Myocyte (in vitro differentiated cells): ENCODE results near the gene LMTK2. TPM values are rescaled to one million over a fixed set of nuclear protein-coding genes. Genes with fewer than 3 reads are reported as not detected.

Experiments
- DNase-seq: peaks from one replicate; pipeline ENCODE4 v3.0.0-alpha.2; 2012; ENCODE audit warnings: low read depth
- total RNA-seq: library from RNA; depleted of rRNA; stranded (reverse); fragments of >200 nt; gene quantifications from 2 replicates; pipeline ENCODE4 v1.2.3, GENCODE V29; 2014

The LMTK2 gene
- total RNA-seq, 1 donor from 2014 or later: 7.1 TPM

DNA sequence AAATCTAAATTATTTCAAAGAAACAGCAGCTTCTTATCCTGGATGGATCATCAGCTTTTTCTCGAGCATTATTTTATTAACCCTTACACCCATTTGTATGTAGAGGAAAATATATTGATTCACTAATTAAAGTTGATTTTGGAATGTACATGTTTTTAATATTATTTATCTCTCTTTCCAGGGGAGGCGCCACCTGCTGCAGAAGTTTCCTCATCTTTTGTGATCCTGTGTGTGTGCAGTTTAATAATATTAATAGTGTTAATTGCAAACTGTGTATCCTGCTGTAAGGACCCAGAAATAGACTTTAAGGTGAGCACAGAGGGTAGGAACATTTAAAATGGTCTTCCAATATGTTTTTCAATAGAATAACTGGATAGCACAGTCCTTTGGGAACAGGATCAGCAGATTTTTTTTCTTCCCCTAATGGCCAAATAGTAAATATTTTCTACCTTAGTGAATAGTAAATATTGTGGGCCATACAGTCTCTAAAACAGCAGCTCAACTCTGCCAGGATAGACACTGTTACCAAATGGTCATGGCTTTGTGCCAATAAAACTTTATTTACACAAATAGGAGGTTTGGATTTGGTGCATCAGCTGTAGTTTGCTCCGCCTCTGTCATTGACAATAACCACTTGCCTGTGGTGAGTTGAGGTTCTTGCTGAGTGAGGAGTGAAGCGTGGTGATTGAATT is 30.6 kb downstream of the LMTK2 start:
- no peak for DNase-seq

DNA sequence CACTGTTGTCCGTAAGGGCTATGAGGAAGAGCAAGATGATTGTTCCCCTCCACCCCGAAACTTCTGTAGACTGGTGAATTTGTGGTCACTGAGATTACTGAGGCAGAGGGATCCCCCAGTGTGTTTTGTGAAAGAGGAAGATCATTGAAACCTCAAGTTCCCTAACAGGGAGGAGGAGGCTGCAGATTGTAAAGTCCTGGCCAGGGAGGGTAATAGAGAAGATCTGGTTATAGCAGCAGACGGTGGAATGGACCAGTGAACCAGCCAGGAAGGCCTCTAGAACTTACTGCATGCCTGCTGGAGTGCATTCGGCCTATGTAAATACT is 31.1 kb downstream of the LMTK2 start:
- no peak for DNase-seq

DNA sequence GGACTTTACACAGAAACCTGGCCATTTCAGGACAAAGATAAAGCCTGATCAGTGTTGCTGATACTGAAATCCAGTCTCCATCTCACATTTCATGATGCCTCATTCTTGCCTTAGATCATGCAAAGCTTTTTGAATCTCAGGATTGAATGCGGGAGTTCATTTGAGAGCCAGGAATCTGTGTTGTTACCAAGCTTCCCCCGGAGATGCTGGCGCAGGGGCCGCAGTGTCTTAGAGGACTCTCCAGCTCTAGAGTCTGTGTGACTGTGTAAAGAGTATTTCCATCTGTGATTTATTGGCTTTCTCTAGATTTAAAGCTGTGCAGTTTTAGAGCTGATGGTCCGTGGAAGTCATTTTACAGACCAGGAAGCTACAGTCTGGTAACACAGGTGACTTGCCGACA is 32.0 kb downstream of the LMTK2 start:
- DNase-seq: no peak

DNA sequence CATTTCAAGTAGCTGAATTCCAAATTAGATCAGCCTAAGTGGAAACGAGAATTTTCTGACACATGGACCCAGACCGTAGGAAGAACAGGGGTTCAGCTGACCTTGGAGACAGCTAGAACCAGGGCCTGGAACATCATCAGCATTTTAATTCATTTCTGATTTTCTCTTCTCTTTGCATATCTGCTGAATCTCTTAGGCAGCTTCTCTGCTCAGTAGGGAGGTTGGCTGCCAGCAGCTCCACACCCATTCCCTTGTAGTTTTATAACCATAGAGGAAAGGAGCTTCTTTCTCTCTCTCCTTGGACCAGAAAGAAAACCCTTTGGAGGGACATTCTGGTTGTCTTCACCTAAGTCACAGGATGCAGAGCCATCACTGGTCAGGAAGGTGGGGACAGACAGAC is 36.0 kb downstream of the LMTK2 start:
- DNase-seq: no peak

DNA sequence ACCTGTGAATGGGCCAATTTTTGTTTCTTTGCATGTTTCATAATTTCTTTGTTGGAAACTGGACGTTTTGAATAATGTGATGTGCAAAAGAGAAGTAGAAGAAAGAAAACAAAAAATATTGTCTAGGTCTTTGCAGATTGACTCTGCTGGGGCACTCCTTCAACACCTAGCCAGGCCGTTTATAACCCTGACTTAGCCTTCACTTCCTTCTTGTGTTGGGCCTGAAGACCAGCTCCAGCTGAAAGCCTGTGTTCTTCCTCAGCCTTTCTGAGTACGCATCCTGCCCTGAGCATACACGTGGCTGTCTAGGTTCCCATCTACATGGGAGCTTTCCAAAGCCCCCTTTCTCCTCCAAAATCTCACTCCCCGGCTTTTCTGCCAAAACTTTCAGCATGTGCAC is 41.9 kb downstream of the LMTK2 start:
- DNase-seq: no peak

DNA sequence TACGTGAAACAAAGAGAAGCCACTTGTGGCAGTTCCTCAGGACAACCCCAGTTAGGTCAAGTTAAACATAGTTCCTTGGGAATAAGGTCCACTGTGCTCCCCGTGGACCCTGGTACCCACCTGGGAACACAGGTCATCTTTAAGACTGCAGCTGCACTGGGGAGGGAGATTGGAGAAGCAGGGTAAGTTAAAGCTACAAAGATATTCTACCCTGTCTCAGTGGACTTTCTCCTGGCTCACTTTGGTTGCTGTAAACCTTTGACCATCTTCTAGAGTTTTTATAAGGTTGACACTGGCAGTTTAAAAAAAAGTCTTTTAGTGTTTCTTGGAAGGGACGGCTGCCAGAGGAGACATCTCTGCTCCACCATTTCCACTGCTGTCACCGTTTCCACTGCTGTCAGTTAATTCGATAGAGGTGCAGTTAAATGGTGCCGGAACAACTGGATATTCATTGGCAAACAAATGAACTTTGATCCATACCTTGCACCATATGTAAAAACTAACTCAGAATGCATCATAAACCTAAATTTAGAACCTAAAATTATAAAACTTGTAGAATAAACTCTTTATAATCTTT is 42.5 kb downstream of the LMTK2 start:
- DNase-seq: no peak

DNA sequence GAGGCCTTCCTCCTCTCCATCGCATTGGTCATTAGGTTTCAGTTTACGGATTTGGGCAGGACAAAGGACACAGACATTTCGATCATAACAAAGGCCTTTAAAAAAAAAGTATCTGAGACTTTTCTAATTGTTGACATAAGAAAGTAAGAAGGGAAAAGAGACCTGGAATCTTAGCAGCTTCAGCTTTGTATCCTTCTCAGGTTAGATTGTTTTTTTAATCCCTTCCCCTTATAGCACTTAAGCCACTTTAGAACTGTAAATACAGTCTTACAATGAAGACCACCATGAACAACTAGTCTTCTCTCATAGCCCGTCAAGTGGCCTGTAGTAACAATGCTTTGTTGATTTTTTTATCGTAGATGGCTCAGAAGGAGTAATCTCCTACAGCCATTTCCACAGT is 45.2 kb downstream of the LMTK2 start:
- no peak for DNase-seq

DNA sequence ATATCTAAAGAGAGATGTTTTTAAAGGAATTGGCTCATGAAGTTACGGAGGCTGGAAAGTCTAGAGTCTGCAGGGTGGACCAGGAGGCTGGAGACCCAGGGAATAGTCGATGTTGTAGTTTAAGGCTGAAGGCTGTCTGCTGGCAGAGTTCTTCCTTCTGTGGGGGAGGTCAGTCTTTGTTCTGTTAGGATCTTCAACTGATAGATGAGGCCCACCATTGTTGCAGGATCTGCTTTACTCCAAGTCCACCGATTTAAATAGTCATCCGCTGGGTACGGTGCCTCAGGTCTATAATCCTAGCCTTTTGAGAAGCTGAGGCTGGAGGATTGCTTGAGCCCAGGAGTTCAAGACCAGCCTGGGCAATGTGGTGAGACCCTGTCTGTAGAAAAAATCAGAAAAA is 50.0 kb downstream of the LMTK2 start:
- no peak for DNase-seq

DNA sequence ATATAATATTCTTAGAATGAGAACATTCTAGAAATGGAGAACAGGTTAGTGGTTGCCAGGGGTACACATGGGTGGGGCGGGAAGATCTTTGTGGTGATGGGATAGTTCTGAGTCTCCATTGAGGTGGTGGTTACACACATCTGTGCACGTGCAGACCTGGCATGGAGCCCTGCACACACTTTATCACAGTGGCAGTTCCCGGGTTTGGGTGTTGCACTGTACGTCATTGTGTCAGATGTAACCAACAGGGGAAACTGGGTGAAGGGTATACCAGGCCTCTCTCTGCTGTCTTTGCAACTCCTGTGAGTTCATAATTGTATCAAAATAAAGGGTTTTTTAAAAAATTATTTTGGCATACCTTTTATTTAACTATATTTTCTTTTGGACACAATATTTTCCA is 51.1 kb downstream of the LMTK2 start:
- DNase-seq: no peak

DNA sequence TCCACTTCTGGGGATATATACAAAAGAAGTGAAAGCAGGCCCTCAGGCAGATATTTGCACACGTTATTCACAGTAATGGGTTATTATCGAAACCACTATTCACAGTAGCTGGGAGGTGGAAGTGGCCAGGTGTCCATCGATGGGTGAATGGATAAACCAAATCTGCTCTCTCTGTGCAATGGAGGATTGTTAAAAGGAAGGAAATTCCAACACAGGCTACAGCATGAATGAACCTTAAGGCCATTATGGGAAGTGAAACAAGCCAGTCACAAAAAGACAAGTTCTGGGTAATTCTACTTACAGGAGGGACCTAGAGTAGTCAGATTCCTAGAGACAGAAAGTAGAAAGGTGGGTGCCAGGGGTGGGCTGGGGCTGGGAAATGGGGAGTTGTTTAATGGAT is 56.1 kb downstream of the LMTK2 start:
- DNase-seq: no peak

DNA sequence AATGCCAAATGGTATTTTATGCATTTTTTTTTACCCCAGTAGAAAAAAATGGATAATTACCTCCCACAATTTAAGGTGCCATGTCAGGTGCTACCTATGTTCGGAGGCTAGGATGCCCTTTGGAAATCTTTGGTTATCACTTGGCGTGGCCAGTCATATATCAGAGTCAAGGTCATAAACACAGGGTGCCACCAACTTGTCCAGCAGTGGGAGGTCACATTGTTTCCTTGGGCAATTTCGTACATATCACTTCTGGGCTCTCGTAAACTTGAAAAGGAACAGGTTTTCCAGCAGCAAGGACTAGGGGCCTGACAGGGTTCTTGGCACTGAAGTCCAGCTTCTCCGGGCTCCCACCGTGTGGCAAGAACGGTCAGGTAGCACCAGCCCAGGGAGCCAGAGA is 56.6 kb downstream of the LMTK2 start:
- DNase-seq: no peak

DNA sequence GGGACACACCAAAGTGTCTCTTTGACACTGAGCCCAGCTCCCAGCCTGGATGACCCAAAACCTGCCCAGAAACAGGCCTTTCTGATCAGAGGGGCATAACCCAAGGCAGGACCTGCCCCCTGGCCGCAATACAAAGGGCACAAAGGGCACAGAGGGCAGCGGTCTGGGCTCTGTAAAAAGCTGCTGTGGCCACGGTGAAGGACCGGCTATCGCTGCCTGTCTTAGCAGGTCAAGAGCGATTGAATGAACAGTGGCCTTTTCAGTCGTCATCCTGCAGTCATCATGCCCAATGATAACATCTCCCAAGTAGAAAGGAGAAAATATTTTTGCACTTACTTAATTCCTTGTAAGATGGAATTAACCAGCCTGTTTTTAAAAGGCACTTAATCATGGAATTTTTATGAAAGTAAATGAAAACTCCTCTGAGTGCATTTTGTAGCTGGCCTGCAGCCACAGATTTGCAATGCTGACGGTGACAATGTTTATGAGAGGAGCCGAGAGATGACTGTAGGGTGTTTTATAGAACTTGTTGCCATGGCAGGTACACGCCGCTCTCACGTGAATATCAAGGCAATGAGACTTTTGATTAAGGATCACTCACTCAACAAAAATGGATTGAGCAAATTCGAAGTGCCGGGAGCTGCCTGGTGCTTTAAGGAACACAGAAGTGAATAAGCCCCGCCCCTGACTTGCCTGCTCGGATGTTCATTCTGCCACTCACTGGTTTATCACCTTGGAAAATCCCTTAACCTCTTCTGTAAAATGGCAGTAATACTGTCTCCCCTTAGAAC is 57.2 kb downstream of the LMTK2 start:
- no peak for DNase-seq

DNA sequence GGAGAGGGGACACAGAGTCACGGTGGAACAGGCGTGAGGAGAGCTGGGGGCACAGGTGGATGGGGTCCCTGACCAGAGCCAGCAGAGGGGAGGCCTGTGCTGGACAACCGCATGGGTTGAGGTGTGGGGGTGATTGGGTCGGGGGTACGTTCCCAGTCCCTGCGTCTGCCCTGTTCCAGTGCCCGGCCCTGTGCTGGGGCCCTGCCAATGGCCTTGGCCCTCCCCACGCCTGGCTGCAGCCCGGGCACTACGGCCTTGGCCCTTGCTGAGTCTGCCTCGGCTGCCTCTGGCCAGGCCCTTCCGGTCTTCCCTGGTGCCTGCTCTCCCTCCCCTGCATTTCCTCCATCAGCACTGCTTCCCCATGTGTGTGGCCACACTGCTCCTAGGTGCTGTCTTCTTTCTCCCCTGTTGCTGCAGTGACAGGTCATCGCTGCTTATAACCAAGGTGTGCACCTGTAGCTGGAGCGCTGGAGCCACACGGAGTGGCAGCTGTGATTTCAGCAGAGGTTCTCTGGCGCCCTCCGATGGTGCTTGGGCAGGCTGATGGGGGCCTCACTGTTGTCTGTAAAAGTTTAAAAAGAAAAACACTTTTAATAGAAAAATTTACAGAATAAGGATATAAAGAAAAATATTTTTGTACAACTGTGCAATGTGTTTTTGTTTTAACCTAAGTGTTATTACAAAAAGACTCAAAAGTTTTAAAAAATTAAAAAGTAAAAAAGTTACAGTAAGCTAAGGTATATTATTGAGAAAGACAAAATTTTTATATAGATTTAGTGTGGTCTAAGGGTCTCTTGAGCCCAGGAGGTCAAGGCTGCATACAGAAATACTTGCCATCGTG is 59.4 kb downstream of the LMTK2 start:
- DNase-seq: peak; percentile 44

DNA sequence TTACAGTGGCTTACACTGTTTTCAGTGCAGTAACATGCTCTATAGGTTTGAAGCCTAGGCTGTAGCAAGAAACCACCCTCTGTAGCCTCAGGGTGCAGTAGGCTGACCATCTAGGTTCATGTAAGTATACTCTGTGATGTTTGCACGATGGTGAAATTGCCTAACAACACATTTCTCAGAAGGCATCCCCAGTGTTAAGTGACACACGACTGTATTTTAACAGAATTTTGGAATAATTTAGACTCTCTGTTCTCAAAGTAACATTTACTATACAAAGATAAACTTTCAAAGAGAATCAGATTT is 60.0 kb downstream of the LMTK2 start:
- DNase-seq: no peak

DNA sequence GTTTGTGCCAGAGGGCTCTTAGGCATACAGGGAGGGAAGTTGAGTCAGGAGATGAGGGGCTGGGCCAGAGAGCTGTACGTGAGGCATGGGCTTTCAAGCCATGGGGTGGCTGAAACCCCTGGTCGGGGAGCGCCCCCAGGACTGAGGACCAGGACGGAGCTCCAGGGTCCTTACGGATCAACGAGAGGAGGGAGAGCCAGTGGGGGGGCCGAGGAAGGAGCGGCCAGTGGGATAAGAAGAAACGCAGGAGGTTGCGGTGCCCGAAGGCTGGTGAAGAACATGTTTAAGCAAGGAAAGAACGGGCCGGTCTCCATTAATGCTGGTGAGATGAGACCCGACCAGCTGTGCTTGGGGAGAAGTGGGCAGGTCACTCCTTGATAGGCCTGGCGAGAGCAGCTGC is 61.0 kb downstream of the LMTK2 start:
- DNase-seq: no peak

DNA sequence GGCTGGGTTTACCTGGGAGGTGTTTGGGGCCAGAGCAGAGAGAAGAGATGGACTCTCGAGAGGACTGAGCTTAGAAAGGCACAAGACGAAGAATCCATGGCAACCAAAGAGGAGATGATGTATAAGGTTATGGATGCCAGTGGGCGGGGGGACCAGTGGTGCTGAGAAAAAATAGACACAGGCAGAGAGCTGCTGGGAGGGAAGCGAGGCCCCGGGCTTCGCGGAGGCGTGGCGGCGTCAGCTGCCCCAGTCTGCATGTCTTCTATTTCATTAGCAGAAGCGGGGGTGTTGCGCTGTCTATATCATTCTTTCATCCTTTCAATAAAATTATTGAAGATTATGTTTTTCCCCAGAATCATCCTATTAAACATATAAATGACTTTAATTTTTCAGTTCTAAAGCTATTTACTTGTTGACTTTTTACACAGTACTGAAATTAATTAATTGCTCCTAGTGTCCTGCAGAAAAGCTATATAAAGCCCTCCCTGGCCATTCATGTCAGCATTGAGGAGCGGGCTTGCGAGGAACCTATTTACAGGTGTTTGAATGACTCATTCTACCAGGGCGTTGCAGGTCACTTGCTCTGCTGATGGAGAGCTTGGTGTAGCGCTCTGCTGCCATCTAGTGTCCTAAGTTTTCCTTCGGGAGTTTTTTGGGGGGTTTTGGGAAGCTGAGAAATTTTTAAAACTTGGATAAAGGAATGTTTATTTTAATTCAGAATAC is 61.7 kb downstream of the LMTK2 start:
- DNase-seq: peak; percentile 76

DNA sequence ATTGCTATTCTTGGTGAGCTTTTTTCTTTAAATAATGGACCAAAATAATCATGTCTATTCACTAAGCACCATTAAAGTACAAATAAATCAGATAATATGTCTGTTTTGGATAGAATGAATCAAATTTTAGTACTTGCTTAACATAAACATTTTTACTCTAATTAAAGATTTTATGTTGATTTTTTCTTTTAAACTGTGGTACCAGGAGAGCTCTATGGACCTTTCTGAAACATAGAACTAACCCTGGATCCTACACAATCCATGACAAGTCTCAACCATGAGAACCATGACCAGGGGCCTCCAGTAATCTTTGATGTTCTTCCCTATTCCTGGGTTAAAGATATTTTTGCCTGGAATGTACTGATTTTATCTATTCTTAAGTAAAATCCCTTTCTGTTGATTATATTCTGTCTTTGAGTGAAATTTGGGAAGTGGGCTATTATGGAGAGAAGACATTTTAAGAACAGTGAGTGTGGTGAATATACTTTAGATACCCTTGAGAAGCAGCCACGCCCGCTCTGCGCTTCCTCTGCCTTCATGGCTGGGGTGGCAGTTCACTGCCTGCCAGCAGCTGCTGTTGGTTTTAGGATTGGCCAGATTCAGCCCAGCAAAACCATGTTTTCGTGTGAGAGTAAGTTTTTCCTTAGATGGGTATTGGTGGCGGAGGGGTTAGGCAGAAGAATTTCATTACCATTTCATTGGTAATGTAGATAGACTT is 62.4 kb downstream of the LMTK2 start:
- no peak for DNase-seq

DNA sequence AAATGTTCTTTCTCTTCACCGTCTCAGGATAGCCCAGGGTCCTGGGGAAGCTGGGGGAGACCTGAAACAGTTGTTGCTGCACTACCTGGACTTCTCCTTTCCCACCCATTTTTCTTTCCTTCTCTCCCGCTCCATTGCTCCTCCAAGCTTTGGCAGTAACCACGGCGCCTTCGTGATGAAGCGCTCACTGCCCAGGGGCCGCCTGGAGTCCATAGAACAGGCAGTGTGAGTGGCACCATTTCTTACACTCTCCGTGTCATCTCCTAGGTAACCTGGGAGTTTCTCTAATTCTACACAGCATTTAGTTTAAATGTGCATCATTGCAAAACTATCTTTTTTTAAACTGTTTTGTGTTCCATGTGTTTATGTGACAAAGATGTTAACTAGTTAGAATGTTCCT is 64.3 kb downstream of the LMTK2 start:
- no peak for DNase-seq

DNA sequence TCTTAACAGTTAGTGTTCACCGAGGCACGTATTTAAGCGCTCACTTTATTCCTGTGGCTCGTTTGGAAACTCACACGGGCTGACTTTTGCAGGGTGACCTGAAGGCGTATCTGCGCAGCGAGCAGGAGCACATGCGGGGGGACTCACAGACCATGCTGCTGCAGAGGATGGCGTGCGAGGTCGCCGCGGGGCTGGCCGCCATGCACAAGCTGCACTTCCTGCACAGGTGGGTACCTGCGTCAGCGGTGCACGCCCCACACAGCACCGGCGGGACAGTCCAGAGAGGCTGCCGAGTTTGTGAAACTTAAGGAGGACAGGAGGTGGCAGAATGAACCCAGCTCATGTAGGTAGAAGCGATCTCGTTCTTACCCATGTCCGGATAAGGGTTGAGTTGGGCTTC is 64.8 kb downstream of the LMTK2 start:
- DNase-seq: no peak

DNA sequence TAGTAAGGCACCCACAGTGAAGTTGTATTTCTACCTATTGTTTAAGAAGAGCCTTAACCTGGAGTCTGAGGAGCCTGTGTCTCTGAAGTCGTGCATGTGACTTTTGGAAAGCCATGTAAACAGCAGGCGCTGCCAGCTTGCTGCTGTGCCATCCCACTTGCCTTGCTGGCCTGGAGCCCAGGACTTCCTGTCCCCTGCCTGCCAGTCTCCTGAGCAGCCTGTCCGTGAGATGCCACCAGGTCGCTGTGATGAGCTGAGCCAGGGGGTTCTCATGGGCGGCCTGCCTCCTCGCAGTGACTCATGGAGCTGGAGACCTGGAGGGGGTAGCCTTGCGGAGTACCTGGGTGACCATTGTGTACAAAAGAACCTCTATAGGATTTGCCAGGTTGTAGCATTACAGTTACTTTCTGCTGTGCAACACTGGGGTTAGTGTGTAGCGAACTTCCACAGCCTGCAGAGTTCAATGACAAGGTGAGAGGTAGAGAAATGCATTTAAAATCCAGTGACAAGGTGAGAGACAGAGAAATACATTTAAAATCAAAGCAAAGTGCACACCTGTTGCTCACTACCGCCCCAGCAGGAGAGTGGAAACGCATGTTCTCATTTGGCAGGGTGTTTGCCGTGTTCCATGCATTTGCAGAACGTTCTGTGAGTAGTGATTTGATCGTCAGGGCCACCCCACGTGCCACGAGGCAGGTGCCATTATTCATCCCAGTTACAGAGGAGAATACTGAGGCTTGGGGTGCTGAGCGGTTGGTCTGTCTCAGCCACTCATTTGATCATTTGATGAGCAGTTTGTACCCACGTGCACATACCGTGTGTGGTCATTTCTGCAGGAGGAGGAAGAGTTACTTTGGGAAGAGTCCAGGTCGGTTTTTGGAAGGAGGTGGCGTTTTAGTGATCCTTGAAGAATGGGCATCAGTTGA is 67.9 kb downstream of the LMTK2 start:
- no peak for DNase-seq
